ENCODE data around the gene DRAXIN.

DRAXIN gene

GRCh38 chr1:11651017-11651416 lies 40.5 kb upstream of the DRAXIN start:
- no peak overlapping the region for H3K4me3 ChIP-seq (ENCODE audit: low read depth, low read length)

GRCh38 chr1:11652203-11652780 lies 39.2 kb upstream of the DRAXIN start:
- no peak overlapping the region for H3K4me3 ChIP-seq (ENCODE audit: low read depth, low read length)
- no peak for TF ChIP-seq CTCF (IDR thresholded peaks at IDR 0.05; ENCODE audit: low read depth, low read length)

More at GRCh38 chr1:11651017-11651416, 40.5 kb upstream of the DRAXIN start:
- no peak for TF ChIP-seq CTCF (IDR thresholded peaks at IDR 0.05; ENCODE audit: low read depth, low read length)

GRCh38 chr1:11653101-11653860 lies 38.2 kb upstream of the DRAXIN start:
- TF ChIP-seq CTCF (IDR thresholded peaks at IDR 0.05; ENCODE audit: low read depth, low read length), result no peak
- H3K4me3 ChIP-seq (ENCODE audit: low read depth, low read length), result no peak overlapping the region

- no peak overlapping the region for H3K4me3 ChIP-seq (ENCODE audit: low read depth, low read length)
- no peak for TF ChIP-seq CTCF (IDR thresholded peaks at IDR 0.05; ENCODE audit: low read depth, low read length)
Observed at GRCh38 chr1:11653861-11654136, 37.7 kb upstream of the DRAXIN start.

GRCh38 chr1:11654137-11654938 lies 37.2 kb upstream of the DRAXIN start, which contains the start of the genes FBXO2 and FBXO44:
Gene FBXO2, minus strand, starts transcription at chr1:11654429. Its CDS starts 89 bp downstream, at chr1:11654340.
Gene FBXO44, plus strand, starts transcription at chr1:11654877. Its CDS starts 959 bp downstream, at chr1:11655836.
- TF ChIP-seq CTCF (IDR thresholded peaks at IDR 0.05; ENCODE audit: low read depth, low read length), result no peak

GRCh38 chr1:11654939-11655808 lies 36.3 kb upstream of the DRAXIN start:
- peak overlapping the region; percentile 60 for H3K4me3 ChIP-seq (ENCODE audit: low read depth, low read length)
- TF ChIP-seq CTCF (IDR thresholded peaks at IDR 0.05; ENCODE audit: low read depth, low read length), result no peak

More at GRCh38 chr1:11654137-11654938, 37.2 kb upstream of the DRAXIN start, which contains the start of the genes FBXO2 and FBXO44:
- peak within 1 kb of the TSS; percentile 60 for H3K4me3 ChIP-seq (ENCODE audit: low read depth, low read length)
